Osteoblast (primary cell): ENCODE measurements around the gene HCRTR1. TPM values are rescaled to one million over a fixed set of nuclear protein-coding genes. Genes with fewer than 3 reads are reported as not detected.
A peak's percentile ranks its signal among the peaks of the same experiment; 100 is the strongest.

Experiments used
- DNase-seq: peaks from one replicate; pipeline ENCODE4 v3.0.0; 2011; ENCODE audit warnings: low spot score, mixed read lengths; ENCODE audit not compliant: insufficient read length; ENCODE audit errors: missing footprints
- H2AFZ ChIP-seq: 2 replicates; pipeline ENCODE4 v1.6.0; 2011; ENCODE audit warnings: mild to moderate bottlenecking, low read length
- H3K27ac ChIP-seq: 2 replicates; pipeline ENCODE4 v1.5.1; 2011; ENCODE audit warnings: mild to moderate bottlenecking, low read depth, low read length, moderate library complexity
- H3K27me3 ChIP-seq: 2 replicates; pipeline ENCODE4 v1.6.0; 2012; ENCODE audit warnings: mild to moderate bottlenecking, control low read depth, inconsistent platforms, low read length, moderate library complexity; ENCODE audit not compliant: insufficient read depth
- H3K36me3 ChIP-seq: 2 replicates; pipeline ENCODE4 v1.5.1; 2011; ENCODE audit warnings: mild to moderate bottlenecking, low read length, control low read depth, moderate library complexity; ENCODE audit not compliant: insufficient read depth
- H3K4me1 ChIP-seq: 2 replicates; pipeline ENCODE4 v1.5.1; 2011; ENCODE audit warnings: mild to moderate bottlenecking, low read length, control low read depth, moderate library complexity; ENCODE audit not compliant: insufficient read depth
- H3K4me2 ChIP-seq: 2 replicates; pipeline ENCODE4 v1.6.0; 2011; ENCODE audit warnings: mild to moderate bottlenecking, low read length; ENCODE audit not compliant: insufficient read depth
- H3K4me3 ChIP-seq: fragments of 200-600 bp; sonication (generic); 3 replicates; pipeline ENCODE4 v1.5.1; 2012; ENCODE audit warnings: mild to moderate bottlenecking, low read length, inconsistent platforms; ENCODE audit not compliant: insufficient read depth
- H3K79me2 ChIP-seq: 2 replicates; pipeline ENCODE4 v1.6.0; 2012; ENCODE audit warnings: mild to moderate bottlenecking, low read length, control low read depth, inconsistent platforms; ENCODE audit not compliant: insufficient read depth
- H3K9me3 ChIP-seq: 2 replicates; pipeline ENCODE4 v1.5.1; 2011; ENCODE audit warnings: low read depth, low read length, control low read depth
- H4K20me1 ChIP-seq: 2 replicates; pipeline ENCODE4 v1.6.0; 2012; ENCODE audit warnings: mild to moderate bottlenecking, low read length, control low read depth; ENCODE audit not compliant: insufficient read depth
- CTCF ChIP-seq: IDR thresholded peaks from 2 replicates; pipeline ENCODE4 v1.5.1; 2011; ENCODE audit warnings: mild to moderate bottlenecking, low read depth, low read length, moderate library complexity; ENCODE audit errors: extremely low read depth
- total RNA-seq: library from RNA; depleted of rRNA; stranded (reverse); fragments of >200 nt; gene quantifications from 2 replicates; pipeline ENCODE4 v1.2.3, GENCODE V29; 2012

HCRTR1 gene
- total RNA-seq, 1 donor: not detected

- H3K4me2 ChIP-seq: no peak overlapping the region
- peaks cover 33% of the 10 kb centered on the region for H3K4me1 ChIP-seq
- H3K27me3 ChIP-seq: no peaks in the 10 kb centered on the region
- DNase-seq: peak; percentile 42
- no peak overlapping the region for H3K4me3 ChIP-seq
- no peaks in the 10 kb centered on the region for H3K9me3 ChIP-seq
- TF ChIP-seq CTCF: no peak
- H3K79me2 ChIP-seq: no peaks in the 10 kb centered on the region
- H4K20me1 ChIP-seq: peaks cover 5% of the 10 kb centered on the region
- no peak overlapping the region for H2AFZ ChIP-seq
- H3K36me3 ChIP-seq: peaks cover 84% of the 10 kb centered on the region
- H3K27ac ChIP-seq: no peak overlapping the region
These were observed 36.4 kb downstream of the HCRTR1 start for GRCh38 chr1:31653717-31654473.

DNA sequence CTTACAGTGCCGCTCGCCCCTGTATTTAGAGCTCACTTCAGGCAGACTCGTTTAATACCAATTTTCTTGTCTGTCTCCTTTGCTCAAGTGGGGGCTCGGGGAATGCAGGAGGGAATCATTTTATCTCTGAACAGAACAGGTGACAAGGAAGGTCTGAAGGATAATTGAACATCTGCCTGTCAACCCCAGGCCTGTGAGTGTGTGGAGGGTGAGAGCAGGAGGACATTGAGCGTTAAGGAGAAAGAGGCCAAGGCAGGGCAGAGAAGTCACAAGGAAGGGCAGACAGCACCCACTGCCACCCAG is 36.9 kb downstream of the HCRTR1 start:
- Histone ChIP-seq H4K20me1 (peaks cover 5% of the 10 kb centered on the region), H2AFZ (no peak overlapping the region), H3K9me3 (no peaks in the 10 kb centered on the region), H3K4me2 (no peak overlapping the region), H3K36me3 (peaks cover 88% of the 10 kb centered on the region), H3K27ac (no peak overlapping the region), H3K4me3 (no peak overlapping the region), H3K4me1 (peaks cover 32% of the 10 kb centered on the region), H3K27me3 (no peaks in the 10 kb centered on the region), H3K79me2 (no peaks in the 10 kb centered on the region)
- no peak for TF ChIP-seq CTCF
- DNase-seq: peak; percentile 19

GRCh38 chr1:31655104-31655503 is 37.6 kb downstream of the HCRTR1 start:
- no peak overlapping the region for H3K27ac ChIP-seq

More at GRCh38 chr1:31655104-31655503, 37.6 kb downstream of the HCRTR1 start:
- no peak overlapping the region for H3K4me3 ChIP-seq
- DNase-seq: no peak
- TF ChIP-seq CTCF: no peak
- H4K20me1 ChIP-seq: peaks cover 7% of the 10 kb centered on the region
- H2AFZ ChIP-seq: no peak overlapping the region
- no peak overlapping the region for H3K4me2 ChIP-seq
- no peaks in the 10 kb centered on the region for H3K9me3 ChIP-seq
- H3K27me3 ChIP-seq: no peaks in the 10 kb centered on the region
- no peaks in the 10 kb centered on the region for H3K79me2 ChIP-seq
- H3K36me3 ChIP-seq: peaks cover 91% of the 10 kb centered on the region
- peaks cover 25% of the 10 kb centered on the region for H3K4me1 ChIP-seq
